Immature natural killer cell (primary cell): ENCODE results near the gene TTYH1. TPM values are rescaled to one million over a fixed set of nuclear protein-coding genes. Genes with fewer than 3 reads are reported as not detected.

Experiments used
- DNase-seq, 3 donors: peaks; one replicate each; pipeline ENCODE4 v3.0.0; 2022; ENCODE audit warnings: mixed read lengths in 1 of 3
- H3K27ac Mint-ChIP-seq, 6 donors: one replicate each; pipeline ENCODE4 v1.8.0; 2020; ENCODE audit warnings: mixed read lengths in 6 of 6, mild to moderate bottlenecking in 5 of 6, inconsistent platforms in 4 of 6, moderate library complexity in 3 of 6
- H3K27me3 Mint-ChIP-seq, 3 donors: one replicate each; pipeline ENCODE4 v1.8.0; 2020 to 2021; ENCODE audit warnings: low read depth in 3 of 3, mild to moderate bottlenecking in 3 of 3, mixed read lengths in 3 of 3, moderate library complexity in 3 of 3, inconsistent platforms in 1 of 3
- H3K36me3 Mint-ChIP-seq, 3 donors: one replicate each; pipeline ENCODE4 v1.8.0; 2020; ENCODE audit warnings: mixed read lengths in 3 of 3, inconsistent platforms in 2 of 3, mild to moderate bottlenecking in 2 of 3
- H3K4me1 Mint-ChIP-seq, 2 donors: one replicate each; pipeline ENCODE4 v1.8.0; 2020; ENCODE audit warnings: inconsistent platforms in 2 of 2, mild to moderate bottlenecking in 2 of 2, mixed read lengths in 2 of 2, moderate library complexity in 1 of 2
- H3K4me3 Mint-ChIP-seq, 5 donors: one replicate each; pipeline ENCODE4 v1.8.0; 2020; ENCODE audit warnings: mild to moderate bottlenecking in 5 of 5, mixed read lengths in 5 of 5, inconsistent platforms in 3 of 5, moderate library complexity in 3 of 5
- H3K9me3 Mint-ChIP-seq, 6 donors: one replicate each; pipeline ENCODE4 v1.8.0; 2020; ENCODE audit warnings: mild to moderate bottlenecking in 6 of 6, mixed read lengths in 6 of 6, inconsistent platforms in 4 of 6, moderate library complexity in 3 of 6
- polyA plus RNA-seq, 3 donors: library from polyadenylated mRNA; unstranded; fragments of 300-500 nt; fragmentation: Illumina TruSeq; gene quantifications; one replicate each; pipeline ENCODE4 v1.2.3, GENCODE V29; 2021

TTYH1 gene
- polyA plus RNA-seq, 3 donors from 2014 or later = 0.48 to 1.5 TPM; not detected in 1

DNA sequence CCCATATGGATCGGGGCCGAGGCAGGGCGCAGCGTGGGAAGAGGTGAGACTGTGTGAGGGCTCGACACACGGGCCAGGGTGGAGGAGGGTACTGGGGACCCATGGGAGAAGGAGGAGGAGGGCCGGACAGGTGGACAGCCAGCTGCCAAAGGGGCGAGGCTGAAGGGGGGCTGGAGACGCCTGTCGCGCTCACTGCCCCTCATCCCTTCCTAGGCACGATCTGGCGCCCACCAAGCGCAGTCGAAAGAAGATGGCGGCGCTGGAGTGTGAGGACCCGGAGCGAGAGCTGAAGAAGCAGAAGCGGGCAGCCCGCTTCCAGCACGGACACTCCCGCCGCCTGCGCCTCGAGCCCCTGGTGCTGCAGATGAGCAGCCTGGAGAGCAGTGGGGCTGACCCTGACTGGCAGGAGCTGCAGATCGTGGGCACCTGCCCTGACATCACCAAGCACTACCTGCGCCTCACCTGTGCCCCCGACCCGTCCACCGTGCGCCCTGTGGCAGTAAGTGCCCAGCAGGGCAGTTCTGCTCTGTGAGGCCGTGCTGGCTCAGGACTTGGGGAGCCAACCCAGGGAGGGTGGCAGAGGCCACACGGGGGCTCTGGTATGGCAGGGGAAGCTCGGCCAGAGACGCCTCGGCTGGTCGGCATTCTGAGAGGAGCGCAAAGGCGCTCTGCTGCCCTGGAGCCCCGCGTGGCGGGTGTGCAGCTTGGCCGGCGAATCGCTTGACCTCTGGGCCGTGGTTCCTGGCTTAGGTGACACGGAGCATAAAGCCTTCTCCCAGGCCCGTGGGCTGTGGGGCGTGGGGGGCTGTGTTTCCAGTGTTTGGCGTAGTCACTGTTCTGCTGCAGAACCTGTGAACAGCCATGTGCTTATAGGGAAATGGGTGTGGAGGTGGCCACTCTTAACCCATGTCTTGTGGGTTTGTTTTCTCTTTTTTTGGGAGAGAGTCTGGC is 41.4 kb downstream of the TTYH1 start:
- Mint-ChIP-seq H3K27me3 (peaks cover 21 to 32% (median 23%) of the 10 kb centered on the region in 3 donors), H3K27ac (no peak overlapping the region), H3K9me3 (peaks cover 0 to 2% (median 0%) of the 10 kb centered on the region in 6 donors), H3K36me3 (peaks cover 16 to 39% (median 17%) of the 10 kb centered on the region in 3 donors), H3K4me1 (peaks cover 25 to 32% of the 10 kb centered on the region in 2 donors), H3K4me3 (no peak overlapping the region)
- DNase-seq = no peak

GRCh38 chr19:54457773-54458647 is 42.7 kb downstream of the TTYH1 start:
- DNase-seq = no peak
- Mint-ChIP-seq H3K27me3 (peaks cover 19 to 39% (median 25%) of the 10 kb centered on the region in 3 donors), H3K27ac (peak overlapping the region in 3 of 6 donors; percentile 23 to 55 (median 48)), H3K36me3 (peaks cover 15 to 29% (median 16%) of the 10 kb centered on the region in 3 donors), H3K4me3 (no peak overlapping the region), H3K9me3 (peaks cover 0 to 2% (median 0%) of the 10 kb centered on the region in 6 donors), H3K4me1 (peaks cover 18 to 26% of the 10 kb centered on the region in 2 donors)

GRCh38 chr19:54458648-54459281 is 43.5 kb downstream of the TTYH1 start:
- H3K4me3 Mint-ChIP-seq = peak overlapping the region in 1 of 5 donors; percentile 45
- peaks cover 21 to 43% (median 28%) of the 10 kb centered on the region in 3 donors for H3K27me3 Mint-ChIP-seq
- peaks cover 17 to 26% of the 10 kb centered on the region in 2 donors for H3K4me1 Mint-ChIP-seq
- peak overlapping the region; percentile 34 to 82 (median 60) for H3K27ac Mint-ChIP-seq
- H3K36me3 Mint-ChIP-seq = peaks cover 11 to 24% (median 13%) of the 10 kb centered on the region in 3 donors
- peaks cover 0 to 2% (median 0%) of the 10 kb centered on the region in 6 donors for H3K9me3 Mint-ChIP-seq
- DNase-seq = no peak

GRCh38 chr19:54459282-54460229 is 44.3 kb downstream of the TTYH1 start:
- Mint-ChIP-seq H3K4me3 (peak overlapping the region in 1 of 5 donors; percentile 45), H3K36me3 (peaks cover 11 to 24% (median 13%) of the 10 kb centered on the region in 3 donors), H3K27me3 (peaks cover 26 to 46% (median 33%) of the 10 kb centered on the region in 3 donors), H3K9me3 (peaks cover 0 to 4% (median 0%) of the 10 kb centered on the region in 6 donors), H3K27ac (peak overlapping the region; percentile 34 to 89 (median 78)), H3K4me1 (peaks cover 25 to 31% of the 10 kb centered on the region in 2 donors)
- no peak for DNase-seq

DNA sequence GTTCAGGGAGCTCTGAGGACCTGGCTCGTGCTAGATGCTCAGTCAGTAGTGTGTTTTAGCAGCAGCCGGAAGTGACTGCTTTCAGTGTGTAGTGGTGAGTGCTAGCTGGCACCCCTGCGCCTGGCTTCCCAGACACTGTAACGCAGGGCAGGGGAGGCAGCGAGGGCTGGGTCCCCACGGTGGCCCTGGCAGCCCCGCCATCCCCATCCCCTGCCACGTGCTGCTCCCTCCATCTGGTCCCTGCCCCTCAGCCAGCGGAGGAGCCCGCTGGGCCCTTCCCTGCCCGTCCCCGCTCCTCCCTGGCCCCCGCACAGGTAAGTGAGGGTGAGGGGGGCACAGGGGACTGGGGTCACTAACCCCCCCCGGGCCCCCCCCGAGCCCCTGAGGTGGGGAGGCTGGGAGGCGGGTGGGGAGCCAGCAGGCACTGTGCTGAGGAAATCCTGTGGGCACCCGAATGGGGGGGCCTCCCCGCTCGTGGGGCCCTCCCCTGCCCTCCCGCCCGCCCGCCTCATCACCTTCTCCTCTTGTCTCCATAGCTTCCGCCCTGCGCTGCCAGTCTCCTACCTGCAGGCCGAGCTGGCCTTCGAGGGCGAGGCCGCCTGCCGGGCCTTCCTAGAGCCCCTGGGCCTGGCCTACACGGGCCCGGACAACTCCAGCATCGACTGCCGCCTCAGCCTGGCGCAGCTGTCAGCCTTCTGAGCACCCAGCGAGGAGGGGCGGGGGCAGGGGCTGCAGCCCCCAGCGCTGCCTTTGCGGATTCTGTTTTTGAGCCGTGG is 45.2 kb downstream of the TTYH1 start:
- H3K9me3 Mint-ChIP-seq = peaks cover 0 to 4% (median 0%) of the 10 kb centered on the region in 6 donors
- no peak overlapping the region for H3K4me3 Mint-ChIP-seq
- H3K4me1 Mint-ChIP-seq = peaks cover 27 to 34% of the 10 kb centered on the region in 2 donors
- peak overlapping the region in 5 of 6 donors; percentile 18 to 89 (median 76) for H3K27ac Mint-ChIP-seq
- DNase-seq = no peak
- peaks cover 26 to 45% (median 30%) of the 10 kb centered on the region in 3 donors for H3K27me3 Mint-ChIP-seq
- H3K36me3 Mint-ChIP-seq = peaks cover 11 to 19% (median 13%) of the 10 kb centered on the region in 3 donors

GRCh38 chr19:54461210-54461609 is 45.9 kb downstream of the TTYH1 start:
- H3K36me3 Mint-ChIP-seq = peaks cover 11 to 18% (median 13%) of the 10 kb centered on the region in 3 donors
- no peak for DNase-seq
- peaks cover 27 to 35% of the 10 kb centered on the region in 2 donors for H3K4me1 Mint-ChIP-seq
- peak overlapping the region; percentile 13 to 38 (median 36) for H3K4me3 Mint-ChIP-seq
- H3K27me3 Mint-ChIP-seq = peaks cover 27 to 45% (median 32%) of the 10 kb centered on the region in 3 donors
- H3K27ac Mint-ChIP-seq = peak overlapping the region in 4 of 6 donors; percentile 62 to 75 (median 70)
- H3K9me3 Mint-ChIP-seq = peaks cover 0 to 4% (median 0%) of the 10 kb centered on the region in 6 donors

DNA sequence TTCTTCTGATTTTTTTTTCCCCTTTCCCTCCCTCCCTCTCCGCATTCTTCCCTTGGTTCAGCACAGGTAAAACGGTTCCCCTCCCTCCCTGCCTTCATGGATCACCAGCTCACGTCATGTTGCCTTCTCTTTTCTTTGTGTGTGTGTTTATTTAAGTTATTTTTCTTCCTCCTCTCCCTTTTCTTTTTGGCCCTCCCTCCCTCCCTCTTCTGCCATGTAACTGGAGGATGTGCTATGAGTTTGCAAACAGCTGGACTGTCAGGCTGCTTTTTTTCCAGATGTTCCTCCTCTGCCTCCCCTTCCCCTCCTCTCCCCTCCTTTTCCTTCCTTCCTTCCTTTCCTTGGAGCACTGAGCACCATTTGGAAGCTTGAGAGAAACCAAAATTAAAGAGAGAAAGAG is 46.3 kb downstream of the TTYH1 start:
- Mint-ChIP-seq H3K27me3 (peaks cover 25 to 43% (median 32%) of the 10 kb centered on the region in 3 donors), H3K27ac (peak overlapping the region in 5 of 6 donors; percentile 60 to 87 (median 75)), H3K36me3 (peaks cover 11 to 18% (median 13%) of the 10 kb centered on the region in 3 donors), H3K9me3 (peaks cover 0 to 4% (median 0%) of the 10 kb centered on the region in 6 donors), H3K4me1 (peaks cover 27 to 35% of the 10 kb centered on the region in 2 donors), H3K4me3 (peak overlapping the region; percentile 20 to 38 (median 36))
- no peak for DNase-seq

GRCh38 chr19:54462047-54462654 is 46.9 kb downstream of the TTYH1 start:
- Mint-ChIP-seq H3K9me3 (peaks cover 0 to 4% (median 0%) of the 10 kb centered on the region in 6 donors), H3K36me3 (peaks cover 11 to 18% (median 13%) of the 10 kb centered on the region in 3 donors), H3K27ac (peak overlapping the region in 5 of 6 donors; percentile 40 to 87 (median 62)), H3K27me3 (peaks cover 25 to 45% (median 32%) of the 10 kb centered on the region in 3 donors), H3K4me1 (peaks cover 27 to 35% of the 10 kb centered on the region in 2 donors), H3K4me3 (peak overlapping the region; percentile 20 to 68 (median 38))
- DNase-seq = no peak

GRCh38 chr19:54462655-54463530 is 47.6 kb downstream of the TTYH1 start:
- peak; percentile 81 to 86 (median 86) for DNase-seq
- H3K9me3 Mint-ChIP-seq = peaks cover 0 to 4% (median 0%) of the 10 kb centered on the region in 6 donors
- H3K4me3 Mint-ChIP-seq = peak overlapping the region; percentile 53 to 68 (median 63)
- peaks cover 25 to 42% (median 28%) of the 10 kb centered on the region in 3 donors for H3K27me3 Mint-ChIP-seq
- peak overlapping the region in 5 of 6 donors; percentile 64 to 94 (median 85) for H3K27ac Mint-ChIP-seq
- H3K36me3 Mint-ChIP-seq = peaks cover 11 to 17% (median 13%) of the 10 kb centered on the region in 3 donors
- H3K4me1 Mint-ChIP-seq = peaks cover 27 to 35% of the 10 kb centered on the region in 2 donors

- Mint-ChIP-seq H3K27me3 (peaks cover 27 to 35% (median 31%) of the 10 kb centered on the region in 3 donors), H3K36me3 (peaks cover 6 to 10% (median 9%) of the 10 kb centered on the region in 3 donors), H3K9me3 (peaks cover 0 to 2% (median 0%) of the 10 kb centered on the region in 6 donors), H3K4me1 (peaks cover 27 to 31% of the 10 kb centered on the region in 2 donors), H3K4me3 (peak within 1 kb of the TSS; percentile 85 to 96 (median 92)), H3K27ac (peak within 1 kb of the TSS; percentile 87 to 98 (median 94))
- peak; percentile 91 to 92 (median 92) for DNase-seq
Observed at GRCh38 chr19:54463531-54464043, 48.3 kb downstream of the TTYH1 start, which contains the start of gene LENG9. TSS of gene LENG9 (minus strand) at chr19:54463778. CDS start at chr19:54463526, 252 bp downstream.
